SK-N-SH (cell line): Measurements from ENCODE around the gene BBOX1. TPM values are rescaled to one million over a fixed set of nuclear protein-coding genes. Genes with fewer than 3 reads are reported as not detected.

Experiments used
- CTCF ChIA-PET: fragments of 300-600, 350-600 bp; formaldehyde crosslinking; extraction: SDS; loops from one replicate; lab custom pipeline; 2021; lab: Yijun Ruan, JAX
- POLR2A ChIA-PET: fragments of 350-600 bp; sonication (Branson Sonifier 250); formaldehyde crosslinking; extraction: SDS; loops from one replicate; lab custom pipeline; 2020; ENCODE audit warnings: antibody characterized with exemption, inconsistent platforms; lab: Yijun Ruan, JAX
- DNase-seq: peaks from one replicate; pipeline ENCODE4 v3.0.0; 2012
- H2AFZ ChIP-seq: fragments of 200-600 bp; sonication (generic); 2 replicates; pipeline ENCODE4 v1.8.1; 2016; ENCODE audit warnings: antibody characterized with exemption, mild to moderate bottlenecking, low read depth
- H3F3A ChIP-seq: fragments of 200-600 bp; sonication (generic); replicated peaks from 2 replicates; pipeline ENCODE3; 2016; ENCODE audit warnings: antibody characterized with exemption, mild to moderate bottlenecking; ENCODE audit not compliant: insufficient read depth
- H3K27ac ChIP-seq, 2 experiments: fragments of 200-500 bp in 1 of 2; fragments of 200-600 bp in 1 of 2; sonication (Bioruptor generic) in 1 of 2; sonication (generic), shearing (Covaris generic) in 1 of 2; 2 replicates each; pipeline versions ENCODE4 v1.5.1 to v1.6.1; 2014 to 2016; ENCODE audit warnings: low read depth in 2 of 2, inconsistent platforms in 1 of 2, low read length in 1 of 2, mild to moderate bottlenecking in 1 of 2, mixed read lengths in 1 of 2
- H3K27me3 ChIP-seq: fragments of 200-600 bp; sonication (generic), shearing (Covaris generic); 2 replicates; pipeline ENCODE4 v1.6.1; 2016; ENCODE audit warnings: mixed run types; ENCODE audit not compliant: insufficient read depth
- H3K36me3 ChIP-seq, 2 experiments: fragments of 200-500 bp in 1 of 2; fragments of 200-600 bp in 1 of 2; sonication (Bioruptor generic) in 1 of 2; sonication (generic) in 1 of 2; replicated peaks in 1 of 2; 2 replicates each; pipeline versions ENCODE3 to v1.5.1; 2014 to 2016; ENCODE audit warnings: low read length in 1 of 2, mild to moderate bottlenecking in 1 of 2; ENCODE audit not compliant: insufficient read depth in 2 of 2, control insufficient read depth in 1 of 2
- H3K4me1 ChIP-seq, 2 experiments: fragments of 200-500 bp in 1 of 2; fragments of 200-600 bp in 1 of 2; sonication (Bioruptor generic) in 1 of 2; sonication (generic), shearing (Covaris generic) in 1 of 2; 2 replicates each; pipeline versions ENCODE4 v1.5.1 to v1.6.1; 2014 to 2016; ENCODE audit warnings: low read depth in 1 of 2, low read length in 1 of 2, mixed run types in 1 of 2; ENCODE audit not compliant: insufficient read depth in 2 of 2, control insufficient read depth in 1 of 2
- H3K4me2 ChIP-seq: fragments of 200-600 bp; sonication (generic), shearing (Covaris generic); 2 replicates; pipeline ENCODE4 v1.6.1; 2017; ENCODE audit warnings: mixed run types
- H3K4me3 ChIP-seq, 2 experiments: fragments of 200-500 bp in 1 of 2; fragments of 200-600 bp in 1 of 2; sonication (Bioruptor generic) in 1 of 2; sonication (generic), shearing (Covaris generic) in 1 of 2; 2 replicates each; pipeline versions ENCODE4 v1.5.1 to v1.8.1; 2014 to 2016; ENCODE audit warnings: low read depth in 2 of 2, inconsistent platforms in 1 of 2, low read length in 1 of 2, mild to moderate bottlenecking in 1 of 2, mixed read lengths in 1 of 2, moderate library complexity in 1 of 2
- H3K79me2 ChIP-seq: fragments of 200-600 bp; sonication (generic); 2 replicates; pipeline ENCODE4 v1.8.1; 2017; ENCODE audit warnings: mild to moderate bottlenecking; ENCODE audit not compliant: insufficient read depth
- H3K9ac ChIP-seq: fragments of 200-600 bp; sonication (generic); 2 replicates; pipeline ENCODE4 v1.6.1; 2017; ENCODE audit warnings: mixed run types
- H3K9me2 ChIP-seq: fragments of 200-600 bp; sonication (generic); 2 replicates; pipeline ENCODE4 v1.6.1; 2017; ENCODE audit warnings: mixed run types
- H3K9me3 ChIP-seq: fragments of 200-600 bp; sonication (generic); 2 replicates; pipeline ENCODE4 v1.6.1; 2017; ENCODE audit warnings: mixed run types, mild to moderate bottlenecking, moderate library complexity
- H4K20me1 ChIP-seq: fragments of 200-600 bp; sonication (generic); 2 replicates; pipeline ENCODE4 v1.6.1; 2017; ENCODE audit warnings: mild to moderate bottlenecking, mixed run types; ENCODE audit not compliant: insufficient read depth
- EP300 ChIP-seq, 2 experiments: IDR thresholded peaks; 2 replicates each; pipeline versions ENCODE4 v1.4.0 to v1.6.1; 2012; ENCODE audit warnings: borderline replicate concordance in 1 of 2, low read depth in 1 of 2, low read length in 1 of 2
- FOXJ3 ChIP-seq: sonication (generic); formaldehyde crosslinking; IDR thresholded peaks from 2 replicates; pipeline ENCODE4 v1.5.1; 2020; ENCODE audit warnings: mild to moderate bottlenecking, missing genetic modification reagents
- IRF3 ChIP-seq: fragments of 150-350 bp; IDR thresholded peaks from 2 replicates; pipeline ENCODE4 v1.6.1; 2016; ENCODE audit warnings: mild to moderate bottlenecking, low read depth, low read length
- JUND ChIP-seq: IDR thresholded peaks from 2 replicates; pipeline ENCODE4 v1.4.0; 2012
- NFIC ChIP-seq: IDR thresholded peaks from 2 replicates; pipeline ENCODE4 v1.4.0; 2012; ENCODE audit warnings: borderline replicate concordance
- RCOR1 ChIP-seq: fragments of 150-350 bp; IDR thresholded peaks from 2 replicates; pipeline ENCODE4 v1.6.1; 2017; ENCODE audit warnings: antibody characterized with exemption, low read length
- REST ChIP-seq: IDR thresholded peaks from 2 replicates; pipeline ENCODE4 v1.6.1; 2012; ENCODE audit warnings: mild to moderate bottlenecking, low read depth, low read length, moderate library complexity
- RFX5 ChIP-seq: IDR thresholded peaks from 2 replicates; pipeline ENCODE4 v1.6.1; 2012; ENCODE audit warnings: mild to moderate bottlenecking, improper control_type of control experiment, low read length
- RXRA ChIP-seq: IDR thresholded peaks from 2 replicates; pipeline ENCODE4 v1.4.0; 2012; ENCODE audit warnings: low read depth, mild to moderate bottlenecking, borderline replicate concordance
- SIN3A ChIP-seq: IDR thresholded peaks from 2 replicates; pipeline ENCODE4 v1.6.1; 2012; ENCODE audit warnings: low read depth, mild to moderate bottlenecking, low read length, moderate library complexity, borderline replicate concordance
- SMC3 ChIP-seq: IDR thresholded peaks from 2 replicates; pipeline ENCODE4 v1.6.1; 2012; ENCODE audit warnings: low read depth, low read length, improper control_type of control experiment
- TCF12 ChIP-seq: IDR thresholded peaks from 2 replicates; pipeline ENCODE4 v1.4.0; 2012
- ZBTB33 ChIP-seq: IDR thresholded peaks from 2 replicates; pipeline ENCODE4 v1.4.0; 2012; ENCODE audit warnings: low read depth, borderline replicate concordance
- WGBS: methylation state at CpG from one replicate; pipeline ENCODE4 v1.1.6; 2017; ENCODE audit warnings: low lambda C conversion rate; 5-methylcytosine and 5-hydroxymethylcytosine counted together
- polyA plus RNA-seq, 3 experiments: library from polyadenylated mRNA; depleted of rRNA; stranded (reverse); fragments of >200 nt; gene quantifications; 2 replicates each; pipeline ENCODE4 v1.2.3, GENCODE V29; 2012
- TF ChIP-seq, protein P1 (sequence below): IDR thresholded peaks from 2 replicates; pipeline ENCODE4 v1.4.0; 2012; ENCODE audit warnings: low read depth
- TF ChIP-seq, protein P2 (sequence below): IDR thresholded peaks from 2 replicates; pipeline ENCODE4 v1.4.0; 2012; ENCODE audit warnings: low read depth, borderline replicate concordance

Gene BBOX1
- polyA plus RNA-seq, 1 of the 3 experiments (the other 2 are of a cell fraction): 0.02 TPM

GRCh38 chr11:27059431-27059830 is 18.8 kb downstream of the BBOX1 start:
- Histone ChIP-seq H3K79me2 (no peaks in the 10 kb centered on the region), H4K20me1 (no peaks in the 10 kb centered on the region), H3K9me3 (no peaks in the 10 kb centered on the region), H3K4me3 (no peak overlapping the region), H3K36me3 (no peaks in the 10 kb centered on the region), H3F3A (no peaks in the 10 kb centered on the region), H3K9me2 (no peaks in the 10 kb centered on the region), H3K4me1 (no peaks in the 10 kb centered on the region), H3K9ac (no peak overlapping the region), H3K27ac (no peak overlapping the region), H2AFZ (no peak overlapping the region), H3K27me3 (no peaks in the 10 kb centered on the region), H3K4me2 (no peak overlapping the region)
- 41% methylated on average over 2 of the region's 3 CpGs for WGBS
- ChIA-PET CTCF (no interaction called here), POLR2A (no interaction called here)
- DNase-seq: no peak
- TF ChIP-seq TCF12 (no peak), RFX5 (no peak), JUND (no peak), IRF3 (no peak), RXRA (no peak), FOXJ3 (CRISPR knock-in tag) (no peak), NFIC (no peak), ZBTB33 (no peak), SIN3A (no peak)
- TF ChIP-seq, protein P1, sequence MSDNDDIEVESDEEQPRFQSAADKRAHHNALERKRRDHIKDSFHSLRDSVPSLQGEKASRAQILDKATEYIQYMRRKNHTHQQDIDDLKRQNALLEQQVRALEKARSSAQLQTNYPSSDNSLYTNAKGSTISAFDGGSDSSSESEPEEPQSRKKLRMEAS: no peak
- TF ChIP-seq, protein P2, sequence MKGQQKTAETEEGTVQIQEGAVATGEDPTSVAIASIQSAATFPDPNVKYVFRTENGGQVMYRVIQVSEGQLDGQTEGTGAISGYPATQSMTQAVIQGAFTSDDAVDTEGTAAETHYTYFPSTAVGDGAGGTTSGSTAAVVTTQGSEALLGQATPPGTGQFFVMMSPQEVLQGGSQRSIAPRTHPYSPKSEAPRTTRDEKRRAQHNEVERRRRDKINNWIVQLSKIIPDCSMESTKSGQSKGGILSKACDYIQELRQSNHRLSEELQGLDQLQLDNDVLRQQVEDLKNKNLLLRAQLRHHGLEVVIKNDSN: no peak

GRCh38 chr11:27060816-27061460 is 20.3 kb downstream of the BBOX1 start:
- TF ChIP-seq, protein P2: no peak
- TF ChIP-seq JUND (no peak), SMC3 (no peak), EP300 (IDR thresholded peaks at IDR 0.05; ENCODE audit: borderline replicate concordance in 1 of 2, low read depth in 1 of 2, low read length in 1 of 2) (no peak), REST (no peak), RCOR1 (no peak)
- Histone ChIP-seq H4K20me1 (no peaks in the 10 kb centered on the region), H3K4me1 (no peaks in the 10 kb centered on the region), H3K9me3 (no peaks in the 10 kb centered on the region), H3K9ac (no peak overlapping the region), H3K4me2 (no peak overlapping the region), H3K36me3 (no peaks in the 10 kb centered on the region), H3K27ac (no peak overlapping the region), H2AFZ (no peak overlapping the region; the same call in 1 of the 2 replicates), H3K79me2 (no peaks in the 10 kb centered on the region), H3K9me2 (no peaks in the 10 kb centered on the region), H3K4me3 (no peak overlapping the region), H3F3A (no peaks in the 10 kb centered on the region), H3K27me3 (no peaks in the 10 kb centered on the region)
- 50% methylated on average over 3 of the region's 3 CpGs for WGBS
- DNase-seq: no peak
- POLR2A ChIA-PET: no interaction called here
- CTCF ChIA-PET: no interaction called here
